SU-DHL-6 (cell line): ENCODE results near the gene KIAA0319L.

ENCODE experiments used
- CTCF ChIP-seq: fragments of 200-600 bp; sonication (generic); IDR thresholded peaks from one replicate; pipeline ENCODE4 v1.5.1; 2017; ENCODE audit warnings: antibody characterized with exemption, mild to moderate bottlenecking, low read length, moderate library complexity; ENCODE audit not compliant: insufficient read depth, poor library complexity, severe bottlenecking
- EZH2phosphoT487 ChIP-seq: fragments of 200-600 bp; sonication (generic), shearing (Covaris generic); conservative IDR thresholded peaks from 2 replicates; pipeline ENCODE4 v1.6.1; 2018; ENCODE audit warnings: mild to moderate bottlenecking, antibody characterized with exemption, low read length, moderate library complexity, mixed read lengths

- TF ChIP-seq CTCF (no peak), EZH2phosphoT487 (no peak)
These were observed 58.0 kb downstream of the KIAA0319L start for GRCh38 chr1:35499231-35499630.
